Body of pancreas (tissue), 4 donors: Measurements from ENCODE around the gene IDI1.

Experiments
- CTCF ChIP-seq, 7 experiments: fragments of 450-650 bp in 4 of 7; fragments of 200-600 bp in 3 of 7; sonication (generic) in 3 of 7; IDR thresholded peaks; one replicate each; pipeline ENCODE4 v1.5.1; 2016 to 2019; ENCODE audit warnings: antibody characterized with exemption in 7 of 7
- POLR2A ChIP-seq, 3 donors: fragments of 450-650 bp; IDR thresholded peaks; one replicate each; pipeline ENCODE4 v1.6.1; 2016; ENCODE audit warnings: antibody characterized with exemption in 3 of 3, mild to moderate bottlenecking in 2 of 3

DNA sequence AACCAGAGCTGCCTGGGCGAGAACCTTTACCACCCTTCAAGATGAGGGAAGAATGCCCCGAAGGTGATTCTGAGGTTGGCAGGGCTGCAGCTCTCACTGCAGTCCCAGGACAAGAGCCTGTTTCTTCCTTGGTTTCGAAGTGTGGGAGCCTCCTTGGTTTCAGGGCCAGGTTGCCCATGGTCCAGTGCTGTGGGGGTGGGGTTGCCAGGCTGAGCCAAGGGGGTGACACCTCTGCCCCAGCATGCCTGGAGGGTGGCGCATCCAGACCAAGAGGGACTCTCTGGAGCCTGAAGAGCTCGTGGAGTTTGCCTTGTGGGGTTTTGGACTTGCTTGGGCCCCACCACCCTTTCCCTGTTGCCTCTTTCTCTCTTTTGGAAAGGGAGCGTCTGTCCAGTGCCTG lies 48.5 kb upstream of the IDI1 start:
- TF ChIP-seq POLR2A (IDR thresholded peaks at IDR 0.05) (no peak), CTCF (IDR thresholded peaks at IDR 0.05) (no peak)
